Right atrium auricular region (tissue), 2 donors: Measurements from ENCODE around the gene BCL2L11. TPM values are rescaled to one million over a fixed set of nuclear protein-coding genes. Genes with fewer than 3 reads are reported as not detected.

Experiments
- DNase-seq: peaks from one replicate; pipeline ENCODE4 v3.0.0-alpha.2; 2019; ENCODE audit warnings: low spot score
- H3K27ac ChIP-seq, 2 donors: fragments of 200-600 bp; sonication (generic); 1 replicate in 1 of 2; 2 replicates in 1 of 2; pipeline ENCODE4 v1.5.1; 2016 to 2019
- H3K27me3 ChIP-seq, 2 donors: fragments of 200-600 bp; sonication (generic); one replicate each; pipeline versions ENCODE4 v1.5.1 to v1.6.0; 2017 to 2019
- H3K36me3 ChIP-seq: fragments of 200-600 bp; sonication (generic); one replicate; pipeline ENCODE4 v1.5.1; 2016
- H3K4me1 ChIP-seq, 2 donors: fragments of 200-600 bp; sonication (generic); one replicate each; pipeline versions ENCODE4 v1.5.1 to v1.6.0; 2017 to 2019
- H3K4me3 ChIP-seq, 2 donors: fragments of 200-600 bp; sonication (generic); 1 replicate in 1 of 2; 2 replicates in 1 of 2; pipeline ENCODE4 v1.5.1; 2017 to 2019; ENCODE audit warnings: mild to moderate bottlenecking in 1 of 2, moderate library complexity in 1 of 2
- H3K9me3 ChIP-seq, 2 donors: fragments of 200-600 bp; sonication (generic); one replicate each; pipeline ENCODE4 v1.5.1; 2019
- CTCF ChIP-seq, 2 donors: fragments of 200-600 bp; sonication (generic); IDR thresholded peaks; one replicate each; pipeline ENCODE4 v1.5.1; 2019; ENCODE audit warnings: antibody characterized with exemption in 2 of 2
- total RNA-seq, 2 donors: library from RNA; depleted of rRNA; stranded (reverse); fragments of >200 nt; gene quantifications; one replicate each; pipeline ENCODE4 v1.1.0, GENCODE V29; 2016

BCL2L11 gene
- total RNA-seq, 2 donors from 2014 or later = 9.2 to 14.0 TPM

- Histone ChIP-seq H3K4me3 (no peak overlapping the region), H3K4me1 (no peaks in the 10 kb centered on the region), H3K36me3 (no peaks in the 10 kb centered on the region), H3K27me3 (no peaks in the 10 kb centered on the region), H3K27ac (no peak overlapping the region), H3K9me3 (no peaks in the 10 kb centered on the region)
- no peak for TF ChIP-seq CTCF (IDR thresholded peaks at IDR 0.05)
- no peak for DNase-seq
Measured at GRCh38 chr2:111095434-111095833, 25.3 kb upstream of the BCL2L11 start.

- H3K9me3 ChIP-seq = no peaks in the 10 kb centered on the region
Measured at GRCh38 chr2:111099402-111099801, 21.3 kb upstream of the BCL2L11 start.

GRCh38 chr2:111100087-111100764 is 20.5 kb upstream of the BCL2L11 start:
- H3K36me3 ChIP-seq = no peaks in the 10 kb centered on the region
- DNase-seq = no peak
- H3K4me1 ChIP-seq = no peaks in the 10 kb centered on the region
- no peak for TF ChIP-seq CTCF (IDR thresholded peaks at IDR 0.05)
- H3K4me3 ChIP-seq = no peak overlapping the region
- no peaks in the 10 kb centered on the region for H3K27me3 ChIP-seq
- no peak overlapping the region for H3K27ac ChIP-seq
- H3K9me3 ChIP-seq = no peaks in the 10 kb centered on the region

More at GRCh38 chr2:111099402-111099801, 21.3 kb upstream of the BCL2L11 start:
- no peak for TF ChIP-seq CTCF (IDR thresholded peaks at IDR 0.05)
- no peaks in the 10 kb centered on the region for H3K4me1 ChIP-seq
- no peak overlapping the region for H3K4me3 ChIP-seq
- H3K36me3 ChIP-seq = no peaks in the 10 kb centered on the region
- no peak overlapping the region for H3K27ac ChIP-seq
- no peaks in the 10 kb centered on the region for H3K27me3 ChIP-seq
- no peak for DNase-seq

- no peak for TF ChIP-seq CTCF (IDR thresholded peaks at IDR 0.05)
- Histone ChIP-seq H3K27me3 (no peaks in the 10 kb centered on the region), H3K4me1 (no peaks in the 10 kb centered on the region), H3K9me3 (no peaks in the 10 kb centered on the region), H3K36me3 (no peaks in the 10 kb centered on the region), H3K27ac (no peak overlapping the region), H3K4me3 (no peak overlapping the region)
- no peak for DNase-seq
Measured at GRCh38 chr2:111100765-111101162, 19.9 kb upstream of the BCL2L11 start.

- Histone ChIP-seq H3K9me3 (no peaks in the 10 kb centered on the region), H3K27ac (no peak overlapping the region), H3K4me1 (no peaks in the 10 kb centered on the region), H3K4me3 (no peak overlapping the region), H3K27me3 (no peaks in the 10 kb centered on the region), H3K36me3 (no peaks in the 10 kb centered on the region)
- DNase-seq = no peak
- TF ChIP-seq CTCF (IDR thresholded peaks at IDR 0.05) = no peak
Measured at GRCh38 chr2:111101592-111101991, 19.1 kb upstream of the BCL2L11 start.

- no peak for DNase-seq
- TF ChIP-seq CTCF (IDR thresholded peaks at IDR 0.05) = no peak
- H3K4me3 ChIP-seq = no peak overlapping the region
Measured at GRCh38 chr2:111102216-111102615, 18.5 kb upstream of the BCL2L11 start.

More at GRCh38 chr2:111102216-111102615, 18.5 kb upstream of the BCL2L11 start:
- H3K27me3 ChIP-seq = no peaks in the 10 kb centered on the region
- no peaks in the 10 kb centered on the region for H3K4me1 ChIP-seq
- no peaks in the 10 kb centered on the region for H3K9me3 ChIP-seq
- no peak overlapping the region for H3K27ac ChIP-seq
- H3K36me3 ChIP-seq = no peaks in the 10 kb centered on the region
